GM21526 (cell line): ENCODE data around the gene SST.

ENCODE experiments used
- ATAC-seq: cut with Tn5 transposase; IDR thresholded peaks from one replicate; pipeline ENCODE4 v1.9.1; 2021; ENCODE audit warnings: moderate library complexity; ENCODE audit not compliant: unreplicated experiment, low FRiP score

The SST gene

GRCh38 chr3:187636528-187636927, 33.7 kb downstream of the SST start:
- ATAC-seq, result no peak

- ATAC-seq, result no peak
Observed at GRCh38 chr3:187630404-187630803, 39.8 kb downstream of the SST start.

GRCh38 chr3:187629711-187630110, 40.5 kb downstream of the SST start:
- no peak for ATAC-seq

- ATAC-seq, result no peak
Observed at GRCh38 chr3:187628169-187628568, 42.0 kb downstream of the SST start.

GRCh38 chr3:187626581-187626980, 43.6 kb downstream of the SST start:
- ATAC-seq, result no peak

- no peak for ATAC-seq
Observed at GRCh38 chr3:187624588-187624987, 45.6 kb downstream of the SST start.

GRCh38 chr3:187623285-187623814, 46.8 kb downstream of the SST start:
- ATAC-seq, result no peak

GRCh38 chr3:187621881-187622280, 48.3 kb downstream of the SST start:
- ATAC-seq, result no peak

- no peak for ATAC-seq
Observed at GRCh38 chr3:187619461-187619860, 50.7 kb downstream of the SST start.
